Right ventricle myocardium superior (tissue), 1 donor: ENCODE measurements around the gene CHMP1B. TPM values are rescaled to one million over a fixed set of nuclear protein-coding genes. Genes with fewer than 3 reads are reported as not detected.
"Not testable (repeated sequence)": the region's sequence is repeated elsewhere in the genome, so short reads cannot be mapped to it uniquely, and the experiment has no call there.

Source experiments
- ATAC-seq: fragments of 200-7000 bp; cut with Tn5 transposase; one replicate; pipeline ENCODE4 v1.9.1; 2020; ENCODE audit warnings: mild to moderate bottlenecking; ENCODE audit not compliant: poor library complexity
- DNase-seq: peaks from one replicate; pipeline ENCODE4 v3.0.0-alpha.2; 2020
- intact Hi-C: fragments of 100-400 bp; cut with DNase I; formaldehyde crosslinking; loops from one replicate; pipeline ENCODE4 v1.11.2; 2022
- total RNA-seq: library from RNA; stranded (reverse); fragmentation: NEBNext Ultra II Directional; extraction: Animal tissue kit (Norgen Biotek cat#: 25700); gene quantifications from one replicate; pipeline ENCODE4 v1.2.1, GENCODE V29; 2021
- donor health status: DM: no; HTN: yes; CAD: no; lungs with severe emphysema.

Gene CHMP1B
- total RNA-seq, 1 donor from 2014 or later = 26.5 TPM

GRCh38 chr18:11886577-11887110, 35.4 kb downstream of the CHMP1B start:
- DNase-seq (no peak), ATAC-seq (no peak)
- intact Hi-C loops = no loop called here

- ATAC-seq (no peak), DNase-seq (no peak)
- intact Hi-C loops = no loop called here
Measured at GRCh38 chr18:11887328-11888128, 36.3 kb downstream of the CHMP1B start.

GRCh38 chr18:11888726-11889125, 37.5 kb downstream of the CHMP1B start:
- intact Hi-C loops = no loop called here
- ATAC-seq (no peak), DNase-seq (no peak)

DNA sequence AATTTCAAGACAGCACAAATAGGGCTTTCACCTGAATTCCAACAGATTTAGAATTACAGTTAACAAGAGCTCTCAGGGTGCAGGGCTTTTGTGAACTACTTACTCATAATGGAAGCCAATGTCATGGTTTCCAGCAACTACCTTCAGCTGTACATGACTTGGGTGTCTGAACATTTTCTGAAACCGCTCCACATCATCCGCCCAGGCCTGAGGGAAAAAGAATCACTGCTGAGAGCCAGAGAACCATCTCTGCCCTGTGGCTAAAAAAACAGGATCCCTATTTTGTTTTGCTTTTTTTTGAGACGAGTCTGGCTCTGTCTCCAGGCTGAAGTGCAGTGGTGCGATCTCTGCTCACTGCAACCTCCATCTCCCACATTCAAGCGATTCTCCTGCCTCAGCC, 38.1 kb downstream of the CHMP1B start:
- intact Hi-C loops = no loop called here
- DNase-seq = no peak
- ATAC-seq = no peak

DNA sequence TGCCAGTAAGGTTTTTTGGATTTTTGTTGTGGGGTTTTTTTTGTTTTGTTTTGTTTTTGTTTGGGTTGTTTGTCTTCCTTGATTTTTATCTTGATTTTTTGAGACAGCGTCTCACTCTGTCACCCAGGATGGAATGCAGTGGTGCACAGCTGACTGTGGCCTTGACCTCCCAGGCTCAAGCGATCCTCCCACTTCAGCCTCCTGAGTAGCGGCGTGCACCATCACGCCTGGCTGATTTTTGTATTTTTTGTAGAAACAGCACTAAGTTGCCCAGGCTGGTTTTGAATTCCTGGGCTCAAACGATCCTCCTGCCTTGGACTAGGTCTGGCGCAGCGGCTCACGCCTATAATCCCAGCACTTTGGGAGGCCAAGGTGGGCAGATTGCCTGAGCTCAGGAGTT, 40.5 kb downstream of the CHMP1B start:
- no peak for ATAC-seq
- intact Hi-C loops = no loop called here
- DNase-seq = no peak

DNA sequence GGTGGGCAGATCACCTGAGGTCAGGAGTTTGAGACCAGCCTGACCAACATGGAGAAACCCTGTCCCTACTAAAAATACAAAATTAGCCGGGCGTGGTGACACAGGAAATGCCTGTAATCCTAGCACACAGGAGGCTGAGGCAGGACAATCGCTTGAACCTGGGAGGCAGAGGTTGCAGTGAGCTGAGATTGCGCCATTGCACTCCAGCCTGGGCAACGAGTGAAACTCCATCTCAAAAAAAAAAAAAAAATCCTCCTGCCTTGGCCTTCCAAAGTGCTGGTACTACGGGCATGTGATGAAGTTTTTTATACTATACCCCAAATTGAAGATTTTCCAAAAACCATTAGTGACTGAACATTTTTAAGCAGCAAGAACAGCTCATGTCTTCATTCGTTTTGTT, 41.2 kb downstream of the CHMP1B start:
- DNase-seq, intact Hi-C loops, ATAC-seq: not testable (repeated sequence)

- ATAC-seq (no peak), DNase-seq (no peak)
- intact Hi-C loops = no loop called here
Measured at GRCh38 chr18:11897781-11898180, 46.6 kb downstream of the CHMP1B start.

GRCh38 chr18:11899063-11899462, 47.9 kb downstream of the CHMP1B start:
- no peak for ATAC-seq
- no peak for DNase-seq
- intact Hi-C loops = no loop called here

GRCh38 chr18:11901826-11902438, 50.7 kb downstream of the CHMP1B start:
- DNase-seq (no peak), ATAC-seq (no peak)
- intact Hi-C loops = no loop called here

DNA sequence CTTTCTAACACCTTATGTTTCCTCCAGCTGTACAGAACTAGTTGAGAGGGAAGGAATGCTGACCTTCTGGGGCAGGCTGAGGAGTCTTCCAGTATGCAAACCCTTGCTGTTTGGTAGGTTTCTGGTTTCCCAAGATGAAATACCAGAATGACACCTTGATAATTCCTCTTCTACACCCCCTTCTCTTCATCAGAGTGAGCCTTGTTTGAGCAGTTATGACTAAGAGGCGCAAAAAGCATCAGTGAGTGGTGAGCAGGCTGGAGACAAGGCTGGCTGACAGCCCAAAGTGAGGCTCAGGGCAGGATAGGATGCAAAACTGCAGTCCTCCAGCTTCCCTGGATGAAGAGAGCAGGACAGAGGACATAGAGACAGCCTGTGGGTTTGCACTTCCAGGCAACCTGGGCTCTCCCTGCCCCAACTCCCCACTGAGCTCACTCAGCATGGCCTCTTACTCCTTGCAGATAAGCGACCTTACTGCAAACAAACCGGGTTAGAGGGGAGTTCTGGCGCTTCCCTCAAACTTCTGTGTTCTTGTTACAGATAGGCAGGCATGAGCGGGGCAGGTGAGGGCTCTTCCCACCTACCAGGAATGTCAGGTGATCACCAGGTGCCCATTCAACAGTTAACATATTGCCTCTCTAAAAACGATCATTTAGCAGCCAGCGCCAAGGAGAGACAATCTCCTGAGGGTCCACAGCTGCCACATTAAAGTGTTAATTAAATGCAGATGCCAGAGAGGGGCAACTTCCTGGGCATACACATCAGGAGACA, 51.5 kb downstream of the CHMP1B start:
- DNase-seq (no peak), ATAC-seq (no peak)
- intact Hi-C loops = no loop called here

Other genes starting within 250 kb of the CHMP1B start
- gene SLC35G4, start 241.8 kb upstream of the CHMP1B start, total RNA-seq = not detected
- gene GNAL, start 162.1 kb upstream of the CHMP1B start, total RNA-seq = 5.1 TPM
- 35.7 TPM for gene MPPE1, start 56.9 kb downstream of the CHMP1B start, total RNA-seq
- 85.8 TPM for gene IMPA2, start 130.1 kb downstream of the CHMP1B start, total RNA-seq
- not detected for gene ANKRD62, start 242.4 kb downstream of the CHMP1B start, total RNA-seq